ENCODE results near the gene SLC12A4. TPM values are rescaled to one million over a fixed set of nuclear protein-coding genes. Genes with fewer than 3 reads are reported as not detected.
A peak's percentile ranks its signal among the peaks of the same experiment; 100 is the strongest.

The SLC12A4 gene
- total and polyA plus RNA-seq, 5 experiments from 2014 or later = 3.0 to 36.4 (median 5.6) TPM

DNA sequence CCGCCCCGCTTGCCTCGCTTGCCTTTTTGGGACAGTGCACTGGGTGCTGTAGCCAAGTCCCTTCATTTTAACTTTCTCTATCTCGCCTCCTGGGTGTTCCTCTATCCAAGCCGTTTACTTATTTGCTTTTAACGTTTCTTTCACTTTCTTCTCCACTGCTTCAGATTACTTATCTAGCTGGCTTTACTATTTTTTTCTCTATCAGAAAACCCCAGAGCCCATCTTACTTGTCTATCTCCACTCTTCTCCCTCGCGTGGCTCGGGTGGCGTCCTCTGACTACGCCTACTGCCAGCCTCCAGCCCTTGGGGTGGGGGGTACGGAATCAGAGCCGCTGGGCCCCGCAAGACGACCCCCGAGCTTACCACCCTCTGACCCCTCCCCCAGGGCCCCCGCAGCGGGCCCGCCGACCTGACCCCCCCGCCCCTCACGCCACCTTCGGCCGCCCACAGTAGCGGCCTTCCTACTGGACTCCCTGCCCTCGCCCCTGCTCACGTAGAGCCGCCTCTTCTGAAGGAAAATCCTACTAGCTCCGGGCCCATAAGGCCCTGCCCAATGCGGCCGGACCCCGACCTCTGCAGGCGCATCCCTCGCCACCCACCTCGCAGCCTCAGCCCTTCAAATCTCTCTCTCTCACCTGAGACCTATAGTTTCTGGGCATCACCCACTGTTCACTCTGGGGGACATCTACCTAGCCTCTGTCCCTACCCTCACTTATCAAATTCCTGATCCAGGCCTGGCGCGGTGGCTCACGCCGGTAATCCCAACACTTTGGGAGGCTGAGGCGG is 1.0 kb upstream of the SLC12A4 start:
- POLR2A ChIA-PET = interaction anchor here (0.6 to 3.2 kb wide), 13 partner anchors 9 to 704 kb away, joined by 3 to 34 read pairs (median 4); partner anchors contain the start of genes DDX28, DPEP2, DUS2 and PSMB10
- peak overlapping the region; percentile 65 to 95 (median 89) for H3K27ac Mint-ChIP-seq

DNA sequence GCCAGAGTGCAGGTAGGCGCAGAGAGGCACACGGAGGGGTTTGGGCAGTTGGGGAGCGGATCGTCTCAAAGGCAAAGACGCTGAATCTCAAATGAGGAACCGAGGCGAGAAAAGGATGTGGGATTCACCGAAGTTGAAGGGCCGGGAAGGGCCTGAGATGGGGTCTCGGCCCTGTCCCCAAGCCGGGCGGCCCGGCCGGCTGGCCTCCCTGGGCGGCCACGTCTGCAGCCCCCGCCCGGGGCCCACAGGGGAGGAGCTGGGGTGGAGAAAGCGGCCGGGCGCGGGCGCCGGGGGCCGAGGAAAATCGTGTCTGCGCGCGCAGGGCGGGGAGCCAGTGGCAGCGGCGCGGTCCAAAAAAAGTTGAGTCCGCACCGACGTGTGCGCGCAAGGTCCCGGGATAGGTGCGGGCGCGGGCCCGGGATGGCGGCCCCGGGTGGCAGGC is 458 bp downstream of the SLC12A4 start:
- DNase-seq (peak in 5 of 10 donors; percentile 20 to 44 (median 28)), ATAC-seq (peak in 1 of 2 donors; percentile 26)
- no peaks in the 10 kb centered on the region for H3K9me3 Mint-ChIP-seq
- peaks cover 13 to 35% (median 31%) of the 10 kb centered on the region in 4 donors for H3K4me1 Mint-ChIP-seq
- no peaks in the 10 kb centered on the region for H3K27me3 Mint-ChIP-seq
- POLR2A ChIA-PET = interaction anchor here (0.5 to 3.2 kb wide), 7 partner anchors 10 to 117 kb away, joined by 3 to 34 read pairs (median 5); partner anchors contain the start of genes DDX28, DPEP2, DUS2 and NFATC3
- H3K27ac Mint-ChIP-seq = peak overlapping the region; percentile 80 to 97 (median 89)
- H3K36me3 Mint-ChIP-seq = peaks cover 0 to 2% (median 0%) of the 10 kb centered on the region in 3 donors
- peak overlapping the region; percentile 87 to 99 (median 96) for H3K4me3 Mint-ChIP-seq

More for the DNA sequence above, 1.0 kb upstream of the SLC12A4 start:
- DNase-seq (peak in 2 of 10 donors; percentile 20 to 43), ATAC-seq (peak in 1 of 2 donors; percentile 39)
- peak overlapping the region; percentile 87 to 98 (median 92) for H3K4me3 Mint-ChIP-seq
- no peaks in the 10 kb centered on the region for H3K36me3 Mint-ChIP-seq
- H3K9me3 Mint-ChIP-seq = no peaks in the 10 kb centered on the region
- peaks cover 13 to 38% (median 32%) of the 10 kb centered on the region in 4 donors for H3K4me1 Mint-ChIP-seq
- no peaks in the 10 kb centered on the region for H3K27me3 Mint-ChIP-seq

DNA sequence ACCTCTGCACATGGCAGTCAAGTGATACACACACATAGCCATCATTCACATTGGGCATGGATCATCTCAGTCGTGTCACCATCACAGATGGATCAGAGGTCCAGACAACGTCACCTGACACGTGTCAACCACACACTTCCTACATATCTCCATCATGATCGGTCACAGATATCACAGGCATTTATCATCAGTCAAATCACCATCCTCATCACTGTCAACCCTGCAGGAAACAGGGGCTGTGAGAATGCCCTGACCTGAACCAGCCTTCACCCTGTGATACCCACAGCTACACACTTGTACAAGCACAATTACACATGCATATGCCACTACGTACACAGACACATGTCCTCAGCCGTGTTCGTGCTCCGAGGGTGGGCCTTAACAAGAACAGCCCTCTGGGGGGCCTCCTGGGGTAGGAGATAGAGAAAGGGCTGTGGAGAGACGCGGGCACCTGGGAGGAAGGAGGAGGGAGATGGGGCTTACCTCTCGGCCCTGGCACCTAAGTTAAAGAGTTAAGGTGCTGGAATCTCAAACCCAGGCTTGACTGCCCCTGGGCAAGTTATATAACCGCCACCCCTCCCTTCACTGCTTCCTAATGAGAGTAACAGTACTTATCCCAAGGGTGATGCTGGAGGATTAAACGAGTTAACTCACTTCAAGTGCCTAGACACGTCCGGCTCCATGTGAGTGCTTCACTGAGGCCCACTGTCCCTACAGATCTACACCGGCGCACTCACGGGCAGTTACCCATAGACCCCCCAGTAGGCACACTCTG is 1.1 kb downstream of the SLC12A4 start:
- Mint-ChIP-seq H3K27me3 (no peaks in the 10 kb centered on the region), H3K4me3 (peak overlapping the region; percentile 87 to 99 (median 96)), H3K27ac (peak overlapping the region; percentile 80 to 97 (median 89)), H3K4me1 (peaks cover 15 to 31% (median 29%) of the 10 kb centered on the region in 4 donors), H3K36me3 (peaks cover 0 to 6% (median 0%) of the 10 kb centered on the region in 3 donors), H3K9me3 (no peaks in the 10 kb centered on the region)
- peak; percentile 9 to 21 for ATAC-seq
- POLR2A ChIA-PET = interaction anchor here (0.5 to 3.2 kb wide), 5 partner anchors 31 to 55 kb away, joined by 3 to 34 read pairs (median 5); partner anchors contain the start of genes DDX28, DPEP2, DUS2 and PSMB10
- peak in 6 of 10 donors; percentile 18 to 45 (median 38) for DNase-seq

DNA sequence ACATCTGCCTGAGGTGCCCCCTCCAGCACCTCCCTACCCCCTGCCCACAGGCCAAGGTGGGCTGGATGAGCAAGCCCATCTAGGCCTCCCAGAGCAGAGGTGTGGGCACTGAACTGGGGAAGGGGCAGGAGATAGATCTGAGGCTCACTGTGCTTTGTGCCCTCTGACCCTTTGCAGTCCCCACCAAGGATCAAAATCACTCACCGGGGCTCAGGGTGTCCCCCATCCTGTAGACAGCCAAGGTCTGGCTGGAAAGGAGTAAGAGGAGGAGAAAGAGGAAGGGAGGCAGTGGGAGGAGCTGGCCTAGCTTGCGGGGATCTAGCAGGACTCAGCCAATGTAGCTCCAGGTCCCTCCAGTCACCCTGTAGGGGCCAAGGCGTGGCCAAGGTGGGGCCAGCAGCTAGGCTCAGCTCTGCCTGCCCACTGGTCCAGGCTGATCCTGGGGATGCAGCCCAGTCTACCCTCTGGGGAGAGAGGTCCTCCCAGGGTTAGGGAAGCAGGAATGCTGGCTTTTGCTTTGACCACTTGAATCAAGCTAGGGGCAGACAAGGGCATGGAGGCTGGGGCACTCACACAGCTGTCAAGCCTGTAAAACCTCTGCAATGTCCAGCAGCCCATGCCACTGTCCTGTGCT is 1.8 kb downstream of the SLC12A4 start:
- Mint-ChIP-seq H3K4me1 (peaks cover 15 to 31% (median 29%) of the 10 kb centered on the region in 4 donors), H3K27ac (peak overlapping the region in 7 of 10 donors; percentile 51 to 96 (median 91)), H3K36me3 (peaks cover 0 to 6% (median 0%) of the 10 kb centered on the region in 3 donors), H3K4me3 (peak overlapping the region; percentile 87 to 99 (median 96)), H3K27me3 (no peaks in the 10 kb centered on the region), H3K9me3 (no peaks in the 10 kb centered on the region)
- POLR2A ChIA-PET = interaction anchor here (0.6 to 2.7 kb wide), 5 partner anchors 18 to 38 kb away, joined by 3 to 10 read pairs (median 3); partner anchors contain the start of gene DPEP2
- ATAC-seq = no peak
- no peak for DNase-seq

DNA sequence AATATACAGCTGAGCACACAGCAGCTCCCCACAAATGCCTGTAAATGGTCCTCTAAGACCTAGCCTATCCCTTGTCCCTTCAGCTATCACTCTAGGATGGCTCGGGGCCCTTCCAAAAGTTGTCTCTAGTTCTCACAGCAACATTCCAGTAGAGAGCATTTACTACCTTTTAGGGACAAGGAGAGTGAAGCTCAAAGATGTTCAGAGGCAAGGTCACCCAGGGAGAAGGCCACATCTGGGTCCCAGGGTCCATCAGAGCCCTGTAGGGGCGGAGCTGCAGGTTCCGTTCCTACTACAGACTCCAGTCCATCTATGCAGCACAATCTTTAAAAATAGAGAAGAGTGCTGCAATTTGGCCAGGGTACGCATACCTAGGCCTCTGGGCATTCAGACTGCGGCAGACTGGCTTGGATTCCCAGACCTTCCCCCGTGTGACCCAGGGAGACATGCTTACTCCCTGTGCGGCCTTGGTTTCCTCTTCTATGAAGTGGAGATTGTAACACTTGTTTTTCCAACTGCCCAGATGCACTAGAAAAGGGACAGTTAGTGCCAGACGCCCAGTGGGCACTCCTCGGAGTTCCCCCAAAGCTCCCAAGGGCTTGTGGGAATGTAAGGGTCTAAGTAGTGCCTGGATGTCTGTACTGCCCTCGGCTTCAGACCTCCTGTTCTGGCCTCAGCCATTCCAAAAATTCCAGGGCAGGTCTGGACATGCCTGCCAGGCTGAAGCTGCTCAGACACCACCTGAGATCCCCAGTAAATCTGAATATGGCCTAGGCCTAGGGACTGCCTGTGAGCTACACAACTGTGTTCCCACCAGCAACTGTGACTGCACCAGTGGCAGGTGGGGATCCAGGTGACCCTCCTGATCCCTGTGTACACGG is 2.5 kb downstream of the SLC12A4 start:
- no peak for ATAC-seq
- POLR2A ChIA-PET = interaction anchor here (0.6 to 1.9 kb wide), 4 partner anchors 19 to 38 kb away, joined by 3 to 11 read pairs (median 3); partner anchors contain the start of gene PSMB10
- Mint-ChIP-seq H3K4me1 (peaks cover 15 to 31% (median 29%) of the 10 kb centered on the region in 4 donors), H3K9me3 (no peaks in the 10 kb centered on the region), H3K4me3 (peak overlapping the region in 3 of 10 donors; percentile 34 to 39 (median 38)), H3K27ac (peak overlapping the region in 1 of 10 donors; percentile 47), H3K27me3 (no peaks in the 10 kb centered on the region), H3K36me3 (peaks cover 0 to 7% (median 1%) of the 10 kb centered on the region in 3 donors)
- no peak for DNase-seq

DNA sequence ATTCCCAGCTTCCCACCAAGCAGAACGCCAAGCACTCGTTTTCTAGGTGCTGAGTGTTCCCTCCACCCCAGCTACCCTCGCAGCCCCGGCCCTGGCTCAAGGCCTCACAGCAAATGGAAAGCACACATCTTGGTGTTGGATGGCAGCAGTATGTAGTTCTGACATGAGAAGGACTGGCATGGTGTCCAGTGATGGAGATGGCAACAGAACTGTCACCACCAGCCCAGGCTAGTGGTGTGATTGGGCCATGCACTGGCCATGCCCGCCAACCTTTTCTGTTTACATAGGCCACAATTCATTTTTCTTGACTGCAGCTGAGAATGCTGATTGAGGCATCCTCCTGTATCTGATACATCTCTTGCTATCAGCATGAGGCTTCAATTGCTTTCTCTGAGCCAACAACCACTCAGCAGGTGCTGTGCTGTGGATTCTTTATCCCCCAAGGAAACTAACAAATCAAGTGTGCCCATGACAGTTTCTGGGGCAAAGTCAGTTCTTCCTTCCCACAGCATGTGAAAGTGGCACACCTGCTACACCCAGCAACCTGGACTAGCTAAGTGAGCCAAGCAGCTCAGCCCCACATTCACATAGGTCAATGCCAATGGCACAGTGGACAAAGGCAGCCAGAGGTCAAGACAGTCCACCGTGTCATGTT is 3.8 kb downstream of the SLC12A4 start:
- Mint-ChIP-seq H3K36me3 (peaks cover 0 to 11% (median 1%) of the 10 kb centered on the region in 3 donors), H3K9me3 (no peaks in the 10 kb centered on the region), H3K27me3 (no peaks in the 10 kb centered on the region), H3K27ac (peak overlapping the region in 2 of 10 donors; percentile 63 to 66), H3K4me1 (peaks cover 15 to 28% (median 26%) of the 10 kb centered on the region in 4 donors), H3K4me3 (peak overlapping the region in 1 of 10 donors; percentile 32)
- ATAC-seq = no peak
- no peak for DNase-seq
- POLR2A ChIA-PET = interaction anchor here (0.8 to 1.9 kb wide), 4 partner anchors 16 to 58 kb away, joined by 3 to 11 read pairs (median 4); partner anchors contain the start of genes DDX28, DUS2 and PSMB10

DNA sequence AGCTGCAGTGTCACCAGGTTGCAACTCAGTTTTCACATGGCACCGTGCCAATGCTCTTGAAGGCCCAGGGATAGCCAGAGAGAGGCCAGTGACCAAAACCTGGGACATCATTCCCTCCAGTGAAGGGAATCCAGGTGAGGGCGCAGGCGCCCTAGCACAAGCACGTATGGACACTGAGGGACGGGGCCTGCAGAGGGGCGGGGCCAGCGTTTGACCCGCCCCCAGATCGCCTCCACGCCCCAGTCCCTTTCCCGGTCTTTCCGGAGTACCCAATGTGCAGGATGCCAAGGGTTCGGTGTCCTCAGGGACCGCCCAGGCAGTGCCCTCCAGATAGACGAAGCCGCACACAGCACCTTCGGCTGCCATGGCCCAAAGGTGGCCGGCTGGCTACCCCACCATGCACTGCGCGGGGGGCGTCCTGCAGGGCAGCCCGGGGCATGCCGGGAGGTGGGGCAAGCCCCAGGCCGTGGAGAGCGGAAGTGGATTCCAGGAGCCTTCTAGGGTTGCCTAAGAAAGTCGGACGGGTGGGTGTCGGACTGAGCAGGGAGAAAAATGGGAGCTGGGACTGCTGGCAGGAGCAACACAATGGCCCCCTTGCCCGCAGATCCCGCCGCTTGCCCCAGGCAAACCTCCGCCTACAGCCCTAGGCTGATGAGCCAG is 4.6 kb downstream of the SLC12A4 start:
- peak overlapping the region in 1 of 10 donors; percentile 63 for H3K27ac Mint-ChIP-seq
- POLR2A ChIA-PET = interaction anchor here (0.8 to 1.0 kb wide), 3 partner anchors 17 to 59 kb away, joined by 3 to 4 read pairs (median 3); partner anchors contain the start of genes DDX28 and DUS2
- ATAC-seq = no peak
- peaks cover 12 to 24% (median 20%) of the 10 kb centered on the region in 4 donors for H3K4me1 Mint-ChIP-seq
- H3K4me3 Mint-ChIP-seq = no peak overlapping the region
- H3K27me3 Mint-ChIP-seq = no peaks in the 10 kb centered on the region
- peaks cover 0 to 11% (median 1%) of the 10 kb centered on the region in 3 donors for H3K36me3 Mint-ChIP-seq
- no peaks in the 10 kb centered on the region for H3K9me3 Mint-ChIP-seq
- no peak for DNase-seq

DNA sequence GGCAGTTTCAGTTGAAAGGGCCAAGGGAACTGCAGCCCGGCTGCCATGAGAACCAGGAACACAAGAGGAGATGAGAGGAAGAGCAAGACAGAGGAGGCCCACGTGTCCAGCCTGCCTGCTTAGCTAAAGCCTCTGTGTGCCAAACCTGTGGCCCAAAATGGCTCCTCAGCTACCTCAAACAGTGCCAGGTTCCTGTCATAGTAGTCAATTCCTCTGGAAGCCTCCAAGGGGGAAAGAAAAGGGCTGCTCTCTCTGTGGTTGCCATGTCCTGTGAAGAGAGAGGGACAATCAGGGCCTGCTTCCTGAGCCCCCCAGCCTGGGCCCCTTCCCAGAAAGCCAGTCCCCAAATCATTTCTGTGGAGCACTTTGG is 5.2 kb downstream of the SLC12A4 start:
- no peaks in the 10 kb centered on the region for H3K27me3 Mint-ChIP-seq

DNA sequence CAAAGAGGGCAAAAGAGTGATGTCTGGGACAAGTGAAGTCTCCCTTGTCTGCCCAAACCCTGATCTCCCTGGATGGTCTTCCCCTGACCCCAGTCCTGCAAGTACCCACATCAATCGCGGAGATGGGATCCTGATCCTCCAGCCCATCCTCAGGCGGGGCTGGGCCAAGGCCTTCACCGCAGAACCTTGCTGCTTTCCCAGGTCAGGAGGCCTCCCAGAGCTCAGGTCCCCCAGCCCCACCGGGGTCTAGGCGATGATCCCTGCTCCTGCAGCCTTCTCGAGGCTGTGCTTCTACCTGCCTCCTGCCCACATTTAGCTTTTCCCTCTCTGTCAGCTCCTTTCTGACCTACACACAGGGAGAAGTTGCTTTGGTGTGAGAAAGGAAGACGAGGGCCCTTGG is 6.3 kb downstream of the SLC12A4 start:
- Mint-ChIP-seq H3K27me3 (no peaks in the 10 kb centered on the region), H3K27ac (no peak overlapping the region)
- POLR2A ChIA-PET = no interaction called here

More for the DNA sequence above, 5.2 kb downstream of the SLC12A4 start:
- no peak for DNase-seq
- POLR2A ChIA-PET = interaction anchor here (0.6 to 1.0 kb wide), 2 partner anchors 17 to 26 kb away, joined by 3 read pairs; no protein-coding TSS in a partner anchor
- no peak overlapping the region for H3K4me3 Mint-ChIP-seq
- peaks cover 12 to 24% (median 20%) of the 10 kb centered on the region in 4 donors for H3K4me1 Mint-ChIP-seq
- no peaks in the 10 kb centered on the region for H3K9me3 Mint-ChIP-seq
- peaks cover 0 to 12% (median 1%) of the 10 kb centered on the region in 3 donors for H3K36me3 Mint-ChIP-seq
- H3K27ac Mint-ChIP-seq = no peak overlapping the region
- ATAC-seq = no peak

DNA sequence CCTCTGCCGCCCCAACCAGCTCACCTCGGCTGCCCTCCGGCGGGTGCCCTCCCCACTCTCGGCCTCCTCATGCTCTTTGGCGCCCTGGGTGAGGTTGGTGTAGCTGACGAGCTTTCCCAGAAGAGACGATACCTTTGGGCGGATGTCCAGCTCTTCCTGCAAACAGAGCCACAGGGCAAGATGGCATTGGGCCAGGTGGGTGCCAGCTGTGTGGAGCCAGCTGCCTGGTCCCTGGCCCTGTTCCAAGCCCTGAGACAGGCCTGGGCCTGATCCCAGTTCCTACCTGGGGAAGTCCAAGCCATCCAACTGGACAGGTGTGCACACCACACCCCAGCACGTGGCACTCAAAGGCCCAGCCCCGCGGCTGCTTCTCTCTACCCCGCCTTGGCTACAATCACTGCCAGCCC is 6.9 kb downstream of the SLC12A4 start:
- Mint-ChIP-seq H3K4me3 (no peak overlapping the region), H3K4me1 (peaks cover 3 to 11% (median 8%) of the 10 kb centered on the region in 4 donors), H3K27me3 (no peaks in the 10 kb centered on the region), H3K9me3 (no peaks in the 10 kb centered on the region), H3K27ac (no peak overlapping the region), H3K36me3 (peaks cover 0 to 15% (median 1%) of the 10 kb centered on the region in 3 donors)
- POLR2A ChIA-PET = interaction anchor here (0.6 to 1.2 kb wide), 2 partner anchors 23 to 25 kb away, joined by 3 to 4 read pairs; partner anchors contain the start of gene PSMB10
- no peak for DNase-seq
- no peak for ATAC-seq

More for the DNA sequence above, 6.3 kb downstream of the SLC12A4 start:
- DNase-seq (no peak), ATAC-seq (no peak)
- peaks cover 0 to 15% (median 1%) of the 10 kb centered on the region in 3 donors for H3K36me3 Mint-ChIP-seq
- H3K4me3 Mint-ChIP-seq = no peak overlapping the region
- peaks cover 6 to 16% (median 12%) of the 10 kb centered on the region in 4 donors for H3K4me1 Mint-ChIP-seq
- no peaks in the 10 kb centered on the region for H3K9me3 Mint-ChIP-seq
